HEK293T (cell line): ENCODE measurements around the gene CUBN.

Source experiments
- ARNT ChIP-seq: fragments of 450-650 bp; IDR thresholded peaks from 2 replicates; pipeline ENCODE4 v1.6.1; 2017; ENCODE audit warnings: mild to moderate bottlenecking
- BHLHE40 ChIP-seq: fragments of 450-650 bp; IDR thresholded peaks from 2 replicates; pipeline ENCODE4 v1.6.1; 2016; ENCODE audit warnings: mild to moderate bottlenecking, moderate library complexity, borderline replicate concordance
- CTBP1 ChIP-seq: fragments of 450-650 bp; IDR thresholded peaks from 2 replicates; pipeline ENCODE4 v1.6.1; 2016; ENCODE audit warnings: borderline replicate concordance
- ELF4 ChIP-seq: fragments of 450-650 bp; IDR thresholded peaks from 2 replicates; pipeline ENCODE4 v1.6.1; 2017; ENCODE audit warnings: antibody characterized with exemption
- FOXA1 ChIP-seq: fragments of 450-650 bp; IDR thresholded peaks from 2 replicates; pipeline ENCODE4 v1.6.1; 2016; ENCODE audit warnings: mild to moderate bottlenecking
- FOXK2 ChIP-seq: fragments of 450-650 bp; IDR thresholded peaks from 2 replicates; pipeline ENCODE4 v1.6.1; 2016; ENCODE audit warnings: mild to moderate bottlenecking
- FOXM1 ChIP-seq: fragments of 450-650 bp; IDR thresholded peaks from 2 replicates; pipeline ENCODE4 v1.6.1; 2017; ENCODE audit warnings: mild to moderate bottlenecking, borderline replicate concordance
- HDGF ChIP-seq: fragments of 450-650 bp; IDR thresholded peaks from 2 replicates; pipeline ENCODE4 v1.6.1; 2017; ENCODE audit warnings: antibody characterized with exemption, borderline replicate concordance
- LEF1 ChIP-seq: fragments of 450-650 bp; IDR thresholded peaks from 2 replicates; pipeline ENCODE4 v1.6.1; 2017; ENCODE audit warnings: mild to moderate bottlenecking, borderline replicate concordance
- SP1 ChIP-seq: fragments of 450-650 bp; IDR thresholded peaks from 2 replicates; pipeline ENCODE4 v1.6.1; 2017
- SUZ12 ChIP-seq: fragments of 450-650 bp; IDR thresholded peaks from 2 replicates; pipeline ENCODE4 v1.6.1; 2016; ENCODE audit warnings: mild to moderate bottlenecking
- TARDBP ChIP-seq: fragments of 450-650 bp; IDR thresholded peaks from 2 replicates; pipeline ENCODE4 v1.6.1; 2016
- ZNF384 ChIP-seq: fragments of 450-650 bp; IDR thresholded peaks from 2 replicates; pipeline ENCODE4 v1.6.1; 2016
- TF ChIP-seq, protein P1 (sequence below): fragments of 450-650 bp; IDR thresholded peaks from 2 replicates; pipeline ENCODE4 v1.6.1; 2016

DNA sequence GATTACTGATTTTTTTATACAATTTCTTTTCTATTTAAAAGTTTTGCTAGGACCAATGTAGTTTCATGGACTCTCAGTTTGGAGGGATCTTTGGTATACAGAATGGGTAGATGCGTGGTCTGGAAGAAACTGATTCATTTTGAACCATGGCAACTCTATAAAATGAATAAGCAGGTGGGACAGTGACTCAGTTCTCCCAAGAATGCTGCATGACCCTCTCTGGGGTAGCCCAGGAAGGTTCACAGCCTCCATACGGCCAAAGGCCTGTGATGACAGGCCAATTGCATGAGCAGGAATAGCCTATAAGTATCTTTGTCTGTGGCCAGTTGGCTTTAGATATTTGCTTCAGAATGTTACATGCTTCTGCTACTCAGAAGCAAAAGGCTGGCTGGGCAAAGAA is 199.1 kb downstream of the CUBN start:
- TF ChIP-seq SUZ12: no peak
- TF ChIP-seq, protein P1, sequence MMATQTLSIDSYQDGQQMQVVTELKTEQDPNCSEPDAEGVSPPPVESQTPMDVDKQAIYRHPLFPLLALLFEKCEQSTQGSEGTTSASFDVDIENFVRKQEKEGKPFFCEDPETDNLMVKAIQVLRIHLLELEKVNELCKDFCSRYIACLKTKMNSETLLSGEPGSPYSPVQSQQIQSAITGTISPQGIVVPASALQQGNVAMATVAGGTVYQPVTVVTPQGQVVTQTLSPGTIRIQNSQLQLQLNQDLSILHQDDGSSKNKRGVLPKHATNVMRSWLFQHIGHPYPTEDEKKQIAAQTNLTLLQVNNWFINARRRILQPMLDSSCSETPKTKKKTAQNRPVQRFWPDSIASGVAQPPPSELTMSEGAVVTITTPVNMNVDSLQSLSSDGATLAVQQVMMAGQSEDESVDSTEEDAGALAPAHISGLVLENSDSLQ: no peak
- no peak for TF ChIP-seq SP1
- TF ChIP-seq ELF4: no peak
- no peak for TF ChIP-seq ZNF384
- no peak for TF ChIP-seq HDGF
- TF ChIP-seq FOXA1: no peak
- TF ChIP-seq FOXK2: no peak
- TF ChIP-seq BHLHE40: no peak
- no peak for TF ChIP-seq FOXM1
- TF ChIP-seq ARNT: no peak
- TF ChIP-seq TARDBP: no peak
- no peak for TF ChIP-seq LEF1
- TF ChIP-seq CTBP1: no peak
